ENCODE measurements around the gene CRLF1.
"Not testable (repeated sequence)": the region's sequence is repeated elsewhere in the genome, so short reads cannot be mapped to it uniquely, and the experiment has no call there.

CRLF1 gene

DNA sequence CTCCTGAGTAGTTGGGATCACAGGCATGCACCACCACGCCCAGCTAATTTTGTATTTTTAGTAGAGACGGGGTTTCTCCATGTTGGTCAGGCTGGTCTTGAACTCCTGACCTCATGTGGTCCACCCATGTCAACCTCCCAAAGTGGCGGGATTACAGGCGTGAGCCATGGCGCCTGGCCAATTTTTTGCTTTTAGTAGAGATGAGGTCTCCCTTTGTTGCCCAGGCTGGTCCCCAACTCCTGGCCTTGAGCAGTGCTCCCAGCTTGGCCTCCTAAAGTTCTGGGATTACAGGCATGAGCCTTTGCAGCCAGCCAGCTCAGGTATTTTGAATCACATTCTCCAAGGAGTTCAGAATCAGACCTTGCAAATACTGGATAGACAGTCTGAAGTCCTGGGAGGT lies 13.9 kb downstream of the CRLF1 start:
- DNase-seq (ENCODE audit: low spot score) = not testable (repeated sequence)

GRCh38 chr19:18591735-18592385 lies 14.7 kb downstream of the CRLF1 start:
- no peak for DNase-seq (ENCODE audit: low spot score)

DNA sequence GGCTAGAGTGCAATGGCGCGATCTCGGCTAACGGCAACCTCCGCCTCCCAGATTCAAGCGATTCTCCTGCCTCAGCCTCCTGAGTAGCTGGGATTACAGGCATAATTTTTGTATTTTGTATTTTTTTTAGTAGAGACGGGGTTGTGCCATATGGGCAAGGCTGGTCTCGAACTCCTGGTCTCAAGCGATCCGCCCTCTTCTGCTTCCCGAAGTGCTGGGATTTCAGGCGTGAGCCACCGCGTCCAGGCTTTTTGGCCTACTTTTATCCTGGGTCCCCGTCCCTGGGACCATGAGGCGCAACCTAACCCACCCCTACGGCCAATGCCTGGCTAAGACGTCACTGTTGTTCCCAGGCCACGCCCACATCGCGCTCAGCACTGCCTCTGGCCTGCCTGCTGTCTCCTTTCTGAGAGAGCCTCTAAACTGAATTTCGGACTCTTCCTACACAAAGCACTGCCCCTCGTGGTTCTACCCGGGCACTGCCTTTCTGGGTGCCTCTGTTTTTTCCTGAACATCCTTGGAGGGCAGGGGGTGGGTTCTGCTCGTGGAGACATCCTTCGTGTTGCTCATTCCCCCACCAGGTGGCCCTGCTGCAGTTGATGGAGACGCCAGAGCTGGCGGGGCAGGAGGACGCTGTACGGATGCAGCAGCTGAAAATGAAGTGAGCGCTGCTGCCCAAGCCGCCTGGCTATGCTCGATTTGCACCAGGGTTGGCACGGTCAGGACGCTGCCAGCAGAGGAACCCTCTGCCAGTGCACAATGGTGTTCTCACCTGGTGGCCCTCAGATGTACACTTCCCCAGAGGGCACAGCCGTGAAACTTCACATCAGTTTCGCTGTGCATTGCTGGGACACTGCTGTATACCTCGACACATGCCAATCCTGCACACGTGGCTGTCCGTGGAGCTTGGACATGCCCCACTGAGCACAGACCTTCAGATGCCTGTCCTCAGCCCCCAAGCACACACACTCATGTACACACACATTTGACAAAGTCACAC lies 16.0 kb downstream of the CRLF1 start:
- DNase-seq (ENCODE audit: low spot score) = peak; percentile 39

DNA sequence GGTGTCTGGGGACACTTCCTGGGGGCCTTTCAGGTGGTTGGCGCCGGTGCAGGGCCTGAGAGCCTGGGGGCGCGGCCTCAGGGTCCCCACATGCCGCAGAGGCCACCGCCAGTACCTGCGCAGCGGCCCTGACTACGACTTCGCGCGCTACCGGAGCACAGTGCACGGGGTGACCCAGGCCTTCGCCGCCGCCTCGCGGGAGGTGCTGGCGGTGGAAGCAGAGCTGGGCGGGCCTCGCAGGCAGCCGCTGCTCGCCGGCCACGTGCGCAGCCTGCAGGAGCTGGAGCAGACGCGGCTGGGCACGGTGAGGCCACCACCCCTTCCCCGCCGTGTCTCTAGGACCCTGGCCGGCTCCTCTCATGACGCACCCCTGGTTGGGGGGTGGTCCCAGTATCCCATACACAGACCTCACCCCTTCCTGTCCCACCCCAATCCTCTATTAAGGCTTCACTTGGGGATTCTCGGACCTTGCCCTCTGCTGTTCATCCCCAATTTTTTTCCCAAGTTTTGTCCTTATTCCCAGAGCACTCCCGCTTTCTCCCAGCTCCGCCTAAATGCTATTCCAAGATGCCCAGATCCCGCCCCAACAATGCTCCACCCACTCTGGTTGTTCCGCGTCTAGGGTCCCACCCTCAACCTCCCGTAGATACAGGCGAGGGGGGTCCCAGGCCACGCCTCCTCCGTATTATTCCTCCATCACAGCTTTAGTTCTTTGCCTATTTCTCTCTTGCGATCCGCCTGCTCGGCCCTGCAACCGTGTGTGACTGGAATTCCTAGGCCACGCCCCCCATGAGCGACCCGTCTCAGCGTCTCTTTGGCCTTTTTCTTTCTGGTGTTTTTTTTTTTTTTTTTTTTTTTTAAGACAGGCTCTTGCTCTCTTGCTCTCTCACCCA lies 17.0 kb downstream of the CRLF1 start:
- DNase-seq (ENCODE audit: low spot score) = peak; percentile 57

- DNase-seq (ENCODE audit: low spot score) = peak; percentile 88
These were observed 17.8 kb downstream of the CRLF1 start, which contains the start of gene REX1BD for GRCh38 chr19:18588611-18589379. TSS of gene REX1BD (plus strand) at chr19:18588798. CDS start at chr19:18588802, 4 bp downstream.

DNA sequence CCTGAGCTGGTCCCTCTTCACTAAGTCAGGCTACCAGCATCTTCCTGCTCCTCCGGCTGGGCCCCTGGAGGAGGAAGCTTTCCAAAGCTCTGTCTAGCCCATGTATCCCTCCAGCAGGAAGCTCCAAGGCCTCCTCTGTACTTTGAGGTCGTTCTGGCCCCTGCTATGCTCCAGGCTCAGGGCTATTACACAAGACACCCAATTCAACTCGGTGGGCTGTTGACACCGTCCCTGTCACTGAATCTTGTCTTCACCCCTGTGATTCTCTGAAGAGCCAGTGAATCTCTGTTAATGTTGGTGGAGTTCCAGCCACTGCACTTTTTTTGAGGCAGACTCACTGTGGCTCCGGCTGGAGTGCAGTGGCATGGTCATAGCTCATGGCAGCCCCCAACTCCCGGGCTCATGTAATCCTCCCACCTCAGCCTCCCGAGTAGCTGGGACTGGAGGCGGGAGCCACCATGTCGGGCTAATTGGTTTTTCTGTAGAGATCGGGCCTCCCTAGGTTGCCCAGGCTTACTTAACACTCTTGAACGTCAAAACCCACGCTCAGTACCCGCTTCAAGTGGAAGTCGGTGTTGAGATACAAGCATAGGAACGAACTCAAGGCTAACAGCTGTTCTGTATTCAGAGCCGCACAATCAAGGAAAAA lies 18.5 kb downstream of the CRLF1 start:
- no peak for DNase-seq (ENCODE audit: low spot score)

GRCh38 chr19:18587561-18587960 lies 19.0 kb downstream of the CRLF1 start:
- DNase-seq (ENCODE audit: low spot score) = no peak

DNA sequence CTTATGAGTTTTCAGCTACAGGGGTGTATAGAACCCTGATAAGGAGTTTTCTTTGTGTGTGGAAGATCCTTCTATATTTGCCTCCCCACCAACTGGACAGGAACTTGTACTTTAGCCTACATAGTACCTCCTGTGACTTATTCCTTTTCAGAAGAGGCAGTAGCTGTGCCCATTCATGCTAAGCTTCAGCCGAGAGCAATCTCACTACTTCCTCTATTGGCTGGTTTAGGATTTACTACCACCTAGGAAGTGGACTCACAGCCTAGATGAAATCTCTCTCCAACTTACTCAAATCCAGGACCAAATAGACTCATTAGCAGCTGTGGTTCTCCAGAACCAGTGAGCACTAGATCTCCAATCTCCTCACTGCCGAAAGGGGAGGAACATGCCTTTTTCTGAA lies 20.3 kb downstream of the CRLF1 start:
- no peak for DNase-seq (ENCODE audit: low spot score)

- no peak for DNase-seq (ENCODE audit: low spot score)
These were observed 26.3 kb downstream of the CRLF1 start for GRCh38 chr19:18580311-18580710.

DNA sequence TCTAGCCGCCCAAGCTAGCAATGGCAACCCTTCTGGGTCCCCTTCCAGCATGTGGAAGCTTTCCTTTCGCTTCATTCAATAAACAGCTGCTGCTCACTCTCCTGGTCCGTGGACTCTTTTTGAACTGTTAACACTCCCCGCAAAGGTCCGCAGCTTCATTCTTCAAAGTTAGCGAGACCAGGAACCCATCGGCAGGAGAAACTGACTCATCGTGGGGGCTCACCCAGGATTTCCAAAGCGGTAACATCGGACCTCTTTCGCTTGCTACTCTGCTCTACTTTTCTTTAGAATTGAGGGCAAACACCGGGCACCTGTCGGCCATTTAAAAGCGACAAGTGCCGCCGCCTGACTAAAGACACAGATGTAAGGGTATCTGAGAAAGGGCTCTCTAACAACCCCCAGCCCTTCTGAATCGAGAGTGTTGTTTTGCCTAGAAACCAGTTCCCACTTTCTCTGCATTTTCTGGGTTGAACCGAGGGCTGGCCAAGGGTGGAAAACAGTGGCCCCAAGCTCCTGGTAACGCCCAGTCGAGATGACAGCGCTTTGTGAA lies 29.2 kb downstream of the CRLF1 start:
- no peak for DNase-seq (ENCODE audit: low spot score)

DNA sequence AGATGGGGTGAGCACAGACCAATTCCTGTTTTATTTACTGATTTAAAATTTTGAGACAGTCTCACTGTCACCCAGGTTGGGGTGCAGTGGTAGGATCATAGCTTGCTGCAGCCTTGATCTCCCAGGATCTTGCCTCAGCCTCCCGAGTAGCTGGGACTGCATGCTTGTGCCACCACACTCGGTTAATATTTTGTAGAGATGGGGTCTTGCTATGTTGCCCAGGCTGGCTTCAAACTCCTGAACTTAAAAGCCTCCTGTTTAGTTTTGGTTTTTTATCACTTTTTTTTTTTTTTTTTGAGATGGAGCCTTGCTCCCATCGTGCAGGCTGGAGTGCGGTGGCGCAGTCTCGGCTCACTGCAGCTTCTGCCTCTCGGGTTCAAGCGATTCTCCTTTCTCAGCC lies 30.2 kb downstream of the CRLF1 start:
- DNase-seq (ENCODE audit: low spot score) = no peak

DNA sequence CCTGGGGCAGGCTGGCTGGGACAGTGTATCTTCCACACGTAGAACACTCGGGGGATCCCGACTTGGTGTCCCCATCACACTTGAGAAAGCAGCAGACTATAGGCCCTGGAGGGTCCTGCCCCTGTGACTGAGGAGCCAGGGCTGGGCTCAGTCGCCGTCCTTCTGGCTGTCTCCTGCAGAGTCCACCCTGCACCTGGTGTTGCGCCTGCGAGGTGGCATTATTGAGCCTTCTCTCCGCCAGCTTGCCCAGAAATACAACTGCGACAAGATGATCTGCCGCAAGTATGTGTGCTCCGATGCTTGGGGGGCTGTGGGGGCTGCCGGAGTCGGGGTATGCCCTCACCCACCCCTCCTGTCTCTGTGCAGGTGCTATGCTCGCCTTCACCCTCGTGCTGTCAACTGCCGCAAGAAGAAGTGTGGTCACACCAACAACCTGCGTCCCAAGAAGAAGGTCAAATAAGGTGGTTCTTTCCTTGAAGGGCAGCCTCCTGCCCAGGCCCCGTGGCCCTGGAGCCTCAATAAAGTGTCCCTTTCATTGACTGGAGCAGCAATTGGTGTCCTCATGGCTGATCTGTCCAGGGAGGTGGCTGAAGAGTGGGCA lies 31.8 kb downstream of the CRLF1 start:
- DNase-seq (ENCODE audit: low spot score) = no peak

GRCh38 chr19:18571564-18572344 lies 34.8 kb downstream of the CRLF1 start, which contains the start of gene UBA52:
TSS of gene UBA52 (plus strand) at chr19:18571857. CDS start at chr19:18573301, 1,444 bp downstream.
- DNase-seq (ENCODE audit: low spot score) = peak; percentile 99

- DNase-seq (ENCODE audit: low spot score) = no peak
These were observed 38.2 kb downstream of the CRLF1 start for GRCh38 chr19:18568367-18568766.

DNA sequence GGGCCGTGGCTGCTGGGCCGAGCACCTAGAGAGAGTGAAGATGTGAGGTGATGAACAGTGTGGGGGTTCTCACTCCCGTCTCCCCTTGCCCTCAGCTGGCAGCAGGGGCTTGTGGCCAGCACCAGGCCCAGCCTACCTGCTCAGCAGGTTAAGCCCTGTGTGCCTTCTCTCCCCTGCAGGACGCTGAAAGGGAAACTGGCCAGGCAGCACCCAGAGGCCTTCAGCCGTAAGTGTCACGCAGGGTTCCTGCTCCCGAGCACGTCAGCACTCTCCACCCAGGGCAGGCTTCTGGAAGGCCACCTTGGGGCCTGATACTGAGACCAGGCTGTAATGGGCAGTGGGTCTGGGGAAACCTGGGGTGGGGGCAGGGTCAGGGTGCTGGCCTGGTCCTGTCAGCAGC lies 39.6 kb downstream of the CRLF1 start:
- DNase-seq (ENCODE audit: low spot score) = no peak

GRCh38 chr19:18562086-18562485 lies 44.5 kb downstream of the CRLF1 start:
- DNase-seq (ENCODE audit: low spot score) = no peak

GRCh38 chr19:18559685-18560084 lies 46.9 kb downstream of the CRLF1 start:
- DNase-seq (ENCODE audit: low spot score) = no peak

DNA sequence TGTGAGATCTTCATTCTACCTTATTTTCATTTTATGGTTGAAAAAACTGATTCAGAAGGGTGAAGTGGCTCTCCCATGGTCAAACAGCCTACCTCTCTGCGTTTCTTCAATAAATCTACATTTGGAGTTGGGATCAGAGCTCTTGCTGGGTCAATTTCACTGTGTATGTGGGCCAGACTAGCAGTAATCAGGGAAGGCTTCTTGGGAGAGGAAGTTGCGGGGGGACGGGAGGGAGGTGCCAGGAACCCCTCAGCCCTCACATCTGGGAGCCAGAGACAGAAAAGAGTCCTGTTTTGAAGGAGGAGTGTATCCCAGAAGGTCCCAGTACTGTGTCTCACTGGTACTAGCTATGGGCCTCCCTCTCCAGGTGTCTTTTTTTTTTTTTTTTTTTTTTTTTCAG lies 48.0 kb downstream of the CRLF1 start:
- no peak for DNase-seq (ENCODE audit: low spot score)

- DNase-seq (ENCODE audit: low spot score) = no peak
These were observed 48.4 kb downstream of the CRLF1 start for GRCh38 chr19:18558202-18558555.
